GM12878 (cell line): ENCODE data around the gene MCF2L2. TPM values are rescaled to one million over a fixed set of nuclear protein-coding genes. Genes with fewer than 3 reads are reported as not detected.

Experiments used
- ATAC-seq: fragments of 200-7000 bp; cut with Tn5 transposase; 3 replicates; pipeline ENCODE4 v1.9.1; 2020; ENCODE audit warnings: mild to moderate bottlenecking, moderate library complexity
- BruUV-seq: library from RNA; stranded (reverse); fragments of 400-500 nt; replicated peaks from 2 replicates; lab custom pipeline; 2021; lab: Mats Ljungman, UMichigan
- CTCF ChIA-PET: fragments of 300-600 bp; sonication (Branson Sonifier 250); formaldehyde crosslinking; extraction: SDS; loops from one replicate; lab custom pipeline; 2021; ENCODE audit warnings: inconsistent platforms; lab: Yijun Ruan, JAX
- POLR2A ChIA-PET: fragments of 350-600 bp; formaldehyde crosslinking; extraction: SDS; loops from one replicate; lab custom pipeline; 2021; ENCODE audit warnings: inconsistent platforms; lab: Charles Lee
- RAD21 ChIA-PET: fragments of 300-600 bp; sonication (Branson Sonifier 250); formaldehyde crosslinking; loops from one replicate; lab custom pipeline; 2023; ENCODE audit warnings: antibody characterized with exemption; ENCODE audit not compliant: unreplicated experiment; lab: Charles Lee
- SMC1A ChIA-PET: fragments of 300-600 bp; sonication (Branson Sonifier 250); formaldehyde crosslinking; loops from one replicate; lab custom pipeline; 2023; ENCODE audit not compliant: unreplicated experiment, uncharacterized antibody; lab: Charles Lee
- DNase-seq: peaks from one replicate; pipeline ENCODE4 v3.0.0-alpha.2; 2011; ENCODE audit warnings: low read depth, low spot score
- FAIRE-seq: peaks from 3 replicates; lab custom pipeline; 2011; peaks lifted over from hg19 to GRCh38; lab: Jason Lieb, UNC
- H2AFZ ChIP-seq: 2 replicates; pipeline ENCODE4 v1.6.0; 2011; ENCODE audit warnings: low read depth, low read length, control low read depth; ENCODE audit not compliant: control insufficient read depth
- H3K27ac ChIP-seq: 2 replicates; pipeline ENCODE4 v1.5.1; 2011; ENCODE audit warnings: control low read depth; ENCODE audit not compliant: control insufficient read depth, insufficient read depth
- H3K27me3 ChIP-seq, 2 experiments: replicated peaks in 1 of 2; 2 replicates each; pipeline versions ENCODE4 v1.6.0 to v1.6.1; 2011; ENCODE audit warnings: low read length in 1 of 2; ENCODE audit not compliant: control insufficient read depth in 2 of 2, insufficient read depth in 2 of 2
- H3K36me3 ChIP-seq, 2 experiments: 2 replicates each; pipeline ENCODE4 v1.5.1; 2011; ENCODE audit warnings: low read length in 1 of 2; ENCODE audit not compliant: control insufficient read depth in 2 of 2, insufficient read depth in 2 of 2
- H3K4me1 ChIP-seq: 2 replicates; pipeline ENCODE4 v1.6.1; 2011; ENCODE audit warnings: mild to moderate bottlenecking, low read length, moderate library complexity, mixed read lengths; ENCODE audit not compliant: control insufficient read depth, insufficient read depth
- H3K4me2 ChIP-seq: 2 replicates; pipeline ENCODE4 v1.6.0; 2011; ENCODE audit warnings: control low read depth; ENCODE audit not compliant: control insufficient read depth, insufficient read depth
- H3K4me3 ChIP-seq: fragments of 200-600 bp; sonication (generic); 2 replicates; pipeline ENCODE4 v1.5.1; 2016
- H3K79me2 ChIP-seq: 2 replicates; pipeline ENCODE4 v1.6.0; 2011; ENCODE audit warnings: low read length; ENCODE audit not compliant: control insufficient read depth, insufficient read depth
- H3K9ac ChIP-seq: 2 replicates; pipeline ENCODE4 v1.8.0; 2011; ENCODE audit warnings: low read length, control low read depth, mixed read lengths; ENCODE audit not compliant: control insufficient read depth, insufficient read depth
- H3K9me3 ChIP-seq: replicated peaks from 3 replicates; pipeline ENCODE4 v1.5.1; 2011; ENCODE audit warnings: mild to moderate bottlenecking, low read length; ENCODE audit not compliant: control insufficient read depth, insufficient read depth
- H4K20me1 ChIP-seq: 2 replicates; pipeline ENCODE4 v1.6.0; 2011; ENCODE audit not compliant: control insufficient read depth, insufficient read depth
- CREB1 ChIP-seq: IDR thresholded peaks from 2 replicates; pipeline ENCODE4 v1.6.1; 2012; ENCODE audit warnings: low read depth, mild to moderate bottlenecking, inconsistent platforms
- CUX1 ChIP-seq: IDR thresholded peaks from 2 replicates; pipeline ENCODE4 v1.6.1; 2012; ENCODE audit warnings: improper control_type of control experiment, low read depth, low read length; ENCODE audit not compliant: insufficient replicate concordance
- KLF5 ChIP-seq: fragments of 450-650 bp; IDR thresholded peaks from 2 replicates; pipeline ENCODE4 v1.6.1; 2014; ENCODE audit warnings: mild to moderate bottlenecking; ENCODE audit not compliant: partially characterized antibody
- NFXL1 ChIP-seq: fragments of 450-650 bp; IDR thresholded peaks from 2 replicates; pipeline ENCODE4 v1.6.1; 2017; ENCODE audit warnings: antibody characterized with exemption, mild to moderate bottlenecking, borderline replicate concordance
- NR2F1 ChIP-seq: fragments of 450-650 bp; conservative IDR thresholded peaks from 2 replicates; pipeline ENCODE4 v1.6.1; 2017; ENCODE audit warnings: mild to moderate bottlenecking
- PAX8 ChIP-seq: fragments of 450-650 bp; IDR thresholded peaks from 2 replicates; pipeline ENCODE4 v1.6.1; 2017; ENCODE audit warnings: mild to moderate bottlenecking, moderate library complexity
- RCOR1 ChIP-seq: conservative IDR thresholded peaks from 2 replicates; pipeline ENCODE4 v1.6.1; 2012; ENCODE audit warnings: low read depth, low read length, improper control_type of control experiment
- TBL1XR1 ChIP-seq: IDR thresholded peaks from 2 replicates; pipeline ENCODE4 v1.6.1; 2012; ENCODE audit warnings: low read depth, low read length, improper control_type of control experiment
- YY1 ChIP-seq: IDR thresholded peaks from 2 replicates; pipeline ENCODE4 v1.6.1; 2011; ENCODE audit warnings: low read depth, mild to moderate bottlenecking, low read length
- ZSCAN29 ChIP-seq: fragments of 450-650 bp; IDR thresholded peaks from 2 replicates; pipeline ENCODE4 v1.6.1; 2017; ENCODE audit warnings: mild to moderate bottlenecking, moderate library complexity
- WGBS: methylation state at CpG from one replicate; pipeline ENCODE4 v1.1.6; 2016; ENCODE audit warnings: low lambda C conversion rate; ENCODE audit not compliant: insufficient replicate concordance, insufficient coverage; ENCODE audit errors: missing lambda C conversion rate; 5-methylcytosine and 5-hydroxymethylcytosine counted together
- in situ Hi-C: fragments of 300-500 bp; cut with MboI; formaldehyde crosslinking; loops from 9 replicates; pipeline ENCODE4 v1.14.3; 2018; ENCODE audit warnings: mixed read lengths
- intact Hi-C: fragments of 100-400 bp; cut with micrococcal nuclease; formaldehyde crosslinking; loops from one replicate; pipeline ENCODE4 v1.14.2; 2022; ENCODE audit not compliant: unreplicated experiment
- polyA plus RNA-seq, 11 experiments: library from polyadenylated mRNA; depleted of rRNA in 4 of 11; unstranded in 6 of 11; stranded (reverse) in 5 of 11; fragments of >200 nt; fragmentation: Nextera tagmentation in 4 of 11; fragmentation: Illumina TruSeq in 1 of 11; extraction: Ambion mirVana in 4 of 11; extraction: Trizol in 1 of 11; gene quantifications; 1 replicate in 1 of 11; 2 replicates in 10 of 11; pipeline versions ENCODE4 v1.2.1 to v1.2.3, GENCODE V29; 2011 to 2016; ENCODE audit warnings: inconsistent platforms in 2 of 11, missing spikeins in 2 of 11, low read depth in 1 of 11
- total RNA-seq, 4 experiments: library from RNA; depleted of rRNA in 3 of 4; stranded (reverse); fragments of >200 nt in 3 of 4; fragmentation: Illumina TruSeq in 1 of 4; extraction: Trizol in 1 of 4; gene quantifications; 2 replicates each; pipeline versions ENCODE4 v1.2.1 to v1.2.3, GENCODE V29; 2013 to 2021

MCF2L2 gene
- total and polyA plus RNA-seq, 10 of the 15 experiments (the other 5 are each of a cell fraction or from before 2014, with no cell fraction given): 0.37 to 2.8 (median 1.4) TPM

GRCh38 chr3:183212565-183212964, 215.9 kb downstream of the MCF2L2 start:
- FAIRE-seq (no peak), DNase-seq (no peak), ATAC-seq (peak; percentile 66)
- H2AFZ ChIP-seq: no peak overlapping the region
- SMC1A ChIA-PET: interaction anchor here (0.7 to 1.3 kb wide), 5 partner anchors 14 to 162 kb away, joined by 3 to 4 read pairs (median 3); no protein-coding TSS in a partner anchor
- no peaks in the 10 kb centered on the region for H4K20me1 ChIP-seq
- POLR2A ChIA-PET: interaction anchor here (0.5 kb wide), 1 partner anchor 418 kb away, joined by 4 read pairs; no protein-coding TSS in a partner anchor
- 26% methylated on average over 5 of the region's 7 CpGs for WGBS
- TF ChIP-seq PAX8 (no peak), YY1 (no peak), CUX1 (no peak), CREB1 (no peak), RCOR1 (no peak), NR2F1 (no peak), ZSCAN29 (no peak), TBL1XR1 (no peak), NFXL1 (no peak), KLF5 (no peak)
- intact Hi-C loops (no loop called here), in situ Hi-C loops (no loop called here)
- H3K36me3 ChIP-seq: no peaks in the 10 kb centered on the region
- no peak overlapping the region for H3K27ac ChIP-seq
- RAD21 ChIA-PET: interaction anchor here (0.5 to 2.3 kb wide), 4 partner anchors 12 to 159 kb away, joined by 3 to 11 read pairs (median 6); no protein-coding TSS in a partner anchor
- CTCF ChIA-PET: interaction anchor here (0.8 to 1.8 kb wide), 3 partner anchors 19 to 73 kb away, joined by 3 to 4 read pairs (median 4); no protein-coding TSS in a partner anchor
- no peak overlapping the region for H3K4me3 ChIP-seq
- 0 out of 4 replicates have a peak, but pooled peaks cover 0 to 5% of the 10 kb centered on the region in 2 experiments for H3K27me3 ChIP-seq
- H3K9me3 ChIP-seq: no peaks in the 10 kb centered on the region; the same call in 2 of the 3 replicates
- no peaks in the 10 kb centered on the region for H3K79me2 ChIP-seq
- no peaks in the 10 kb centered on the region for H3K4me1 ChIP-seq
- H3K4me2 ChIP-seq: no peak overlapping the region
- H3K9ac ChIP-seq: no peak overlapping the region
- no TSS peak for BruUV-seq
